GM12873 (cell line): ENCODE data around the gene PLB1.

Experiments
- CTCF ChIP-seq: IDR thresholded peaks from 2 replicates; pipeline ENCODE4 v1.5.1; 2012; ENCODE audit warnings: low read depth, mild to moderate bottlenecking, moderate library complexity, low read length, control low read depth; ENCODE audit not compliant: insufficient read depth; ENCODE audit errors: missing control alignments

The PLB1 gene

GRCh38 chr2:28480403-28481049 is 15.3 kb upstream of the PLB1 start:
- no peak for TF ChIP-seq CTCF

GRCh38 chr2:28481905-28482304 is 14.0 kb upstream of the PLB1 start:
- TF ChIP-seq CTCF = no peak

- TF ChIP-seq CTCF = no peak
Measured at GRCh38 chr2:28484835-28485234, 11.0 kb upstream of the PLB1 start.

GRCh38 chr2:28486526-28486925 is 9.3 kb upstream of the PLB1 start:
- no peak for TF ChIP-seq CTCF

GRCh38 chr2:28487258-28487657 is 8.6 kb upstream of the PLB1 start:
- TF ChIP-seq CTCF = no peak

- no peak for TF ChIP-seq CTCF
Measured at GRCh38 chr2:28488083-28488830, 7.6 kb upstream of the PLB1 start.

- TF ChIP-seq CTCF = no peak
Measured at GRCh38 chr2:28488858-28489575, 6.8 kb upstream of the PLB1 start.
